ENCODE results near the gene DHRS13. TPM values are rescaled to one million over a fixed set of nuclear protein-coding genes. Genes with fewer than 3 reads are reported as not detected.
"Not testable (repeated sequence)": the region's sequence is repeated elsewhere in the genome, so short reads cannot be mapped to it uniquely, and the experiment has no call there.

Gene DHRS13
- total RNA-seq, 1 experiment from 2014 or later, result 28.5 TPM

- no peak overlapping the region for H3K4me3 Mint-ChIP-seq
- H3K4me1 Mint-ChIP-seq, result peaks cover 6% of the 10 kb centered on the region; the same call in 1 of the 2 replicates
- TF ChIP-seq TEAD1 (CRISPR knock-in tag; IDR thresholded peaks at IDR 0.05), result peak; percentile 98
- TF ChIP-seq CTCF (IDR thresholded peaks at IDR 0.05), result peak; percentile 31; the same call in 1 of the 2 replicates
- TF ChIP-seq, protein P1, sequence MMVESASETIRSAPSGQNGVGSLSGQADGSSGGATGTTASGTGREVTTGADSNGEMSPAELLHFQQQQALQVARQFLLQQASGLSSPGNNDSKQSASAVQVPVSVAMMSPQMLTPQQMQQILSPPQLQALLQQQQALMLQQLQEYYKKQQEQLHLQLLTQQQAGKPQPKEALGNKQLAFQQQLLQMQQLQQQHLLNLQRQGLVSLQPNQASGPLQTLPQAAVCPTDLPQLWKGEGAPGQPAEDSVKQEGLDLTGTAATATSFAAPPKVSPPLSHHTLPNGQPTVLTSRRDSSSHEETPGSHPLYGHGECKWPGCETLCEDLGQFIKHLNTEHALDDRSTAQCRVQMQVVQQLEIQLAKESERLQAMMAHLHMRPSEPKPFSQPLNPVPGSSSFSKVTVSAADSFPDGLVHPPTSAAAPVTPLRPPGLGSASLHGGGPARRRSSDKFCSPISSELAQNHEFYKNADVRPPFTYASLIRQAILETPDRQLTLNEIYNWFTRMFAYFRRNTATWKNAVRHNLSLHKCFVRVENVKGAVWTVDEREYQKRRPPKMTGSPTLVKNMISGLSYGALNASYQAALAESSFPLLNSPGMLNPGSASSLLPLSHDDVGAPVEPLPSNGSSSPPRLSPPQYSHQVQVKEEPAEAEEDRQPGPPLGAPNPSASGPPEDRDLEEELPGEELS (CRISPR knock-in tag; IDR thresholded peaks at IDR 0.05), result no peak
- TF ChIP-seq TEAD4 (CRISPR knock-in tag; IDR thresholded peaks at IDR 0.05), result peak; percentile 91
- no peak for TF ChIP-seq FOXP1 (CRISPR knock-in tag; IDR thresholded peaks at IDR 0.05; ENCODE audit: borderline replicate concordance)
- no peak for TF ChIP-seq ZNF138 (CRISPR knock-in tag; conservative IDR thresholded peaks at IDR 0.05)
- TF ChIP-seq, protein P2, sequence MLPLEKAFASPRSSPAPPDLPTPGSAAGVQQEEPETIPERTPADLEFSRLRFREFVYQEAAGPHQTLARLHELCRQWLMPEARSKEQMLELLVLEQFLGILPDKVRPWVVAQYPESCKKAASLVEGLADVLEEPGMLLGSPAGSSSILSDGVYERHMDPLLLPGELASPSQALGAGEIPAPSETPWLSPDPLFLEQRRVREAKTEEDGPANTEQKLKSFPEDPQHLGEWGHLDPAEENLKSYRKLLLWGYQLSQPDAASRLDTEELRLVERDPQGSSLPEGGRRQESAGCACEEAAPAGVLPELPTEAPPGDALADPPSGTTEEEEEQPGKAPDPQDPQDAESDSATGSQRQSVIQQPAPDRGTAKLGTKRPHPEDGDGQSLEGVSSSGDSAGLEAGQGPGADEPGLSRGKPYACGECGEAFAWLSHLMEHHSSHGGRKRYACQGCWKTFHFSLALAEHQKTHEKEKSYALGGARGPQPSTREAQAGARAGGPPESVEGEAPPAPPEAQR (CRISPR knock-in tag; IDR thresholded peaks at IDR 0.05), result no peak
- CTCF ChIA-PET, result interaction anchor here (0.6 to 2.0 kb wide), 36 partner anchors 10 to 308 kb away, joined by 3 to 49 read pairs (median 5); partner anchors contain the start of genes DHRS13, FAM222B, FLOT2 and PIGS
- POLR2A ChIA-PET, result interaction anchor here (1.0 to 1.6 kb wide), 3 partner anchors 136 to 154 kb away, joined by 3 to 10 read pairs (median 3); no protein-coding TSS in a partner anchor
- peaks cover 4% of the 10 kb centered on the region for H3K9me3 Mint-ChIP-seq
- DNase-seq (ENCODE audit: low spot score), result peak; percentile 80
- peak overlapping the region; percentile 18; the same call in 1 of the 2 replicates for H3K27ac Mint-ChIP-seq
- peak; percentile 98 for ATAC-seq
- H3K27me3 Mint-ChIP-seq (ENCODE audit: low read depth), result peaks cover 7% of the 10 kb centered on the region
- peaks cover 36% of the 10 kb centered on the region for H3K36me3 Mint-ChIP-seq
Observed at GRCh38 chr17:28878981-28879380, 23.9 kb downstream of the DHRS13 start.

DNA sequence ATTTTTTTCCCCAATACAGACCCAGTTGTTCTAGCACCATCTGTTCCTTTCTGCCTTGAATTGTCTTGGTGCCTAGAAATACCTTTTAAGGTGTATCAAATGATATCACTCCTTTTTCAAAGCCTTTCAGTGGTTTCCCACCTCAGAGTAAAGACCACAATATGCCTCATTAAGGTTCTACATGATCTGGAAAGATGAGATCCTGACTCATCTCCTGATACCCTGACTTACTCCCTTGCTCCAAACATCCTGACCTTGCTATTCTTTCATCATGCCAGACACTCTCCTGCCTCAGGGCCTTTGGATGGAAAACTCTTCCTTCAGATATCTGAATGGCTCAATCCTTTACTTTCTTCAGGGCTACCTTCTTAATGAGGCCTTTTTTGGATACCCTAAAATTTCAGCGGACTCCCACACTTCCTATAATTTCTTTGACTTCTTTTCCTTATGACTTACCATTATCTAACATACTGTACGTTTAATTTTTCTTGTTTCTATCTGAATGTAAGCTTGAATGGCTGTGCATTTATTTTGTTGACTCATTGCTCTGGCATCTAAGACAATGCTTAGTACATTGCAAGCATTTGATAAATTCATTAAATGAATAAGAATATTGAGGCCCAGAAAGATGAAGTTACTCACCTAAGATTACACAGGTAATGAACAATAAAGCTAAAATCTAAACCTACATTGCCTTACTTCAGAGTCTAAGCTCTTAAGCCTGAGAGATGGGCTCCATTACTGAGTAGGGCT lies 24.5 kb downstream of the DHRS13 start:
- Mint-ChIP-seq H3K4me1 (peaks cover 6% of the 10 kb centered on the region; the same call in 1 of the 2 replicates), H3K27me3 (ENCODE audit: low read depth) (peaks cover 9% of the 10 kb centered on the region), H3K4me3 (no peak overlapping the region), H3K27ac (no peak overlapping the region), H3K9me3 (peaks cover 4% of the 10 kb centered on the region), H3K36me3 (peaks cover 35% of the 10 kb centered on the region)
- TF ChIP-seq, protein P3, sequence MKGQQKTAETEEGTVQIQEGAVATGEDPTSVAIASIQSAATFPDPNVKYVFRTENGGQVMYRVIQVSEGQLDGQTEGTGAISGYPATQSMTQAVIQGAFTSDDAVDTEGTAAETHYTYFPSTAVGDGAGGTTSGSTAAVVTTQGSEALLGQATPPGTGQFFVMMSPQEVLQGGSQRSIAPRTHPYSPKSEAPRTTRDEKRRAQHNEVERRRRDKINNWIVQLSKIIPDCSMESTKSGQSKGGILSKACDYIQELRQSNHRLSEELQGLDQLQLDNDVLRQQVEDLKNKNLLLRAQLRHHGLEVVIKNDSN (CRISPR knock-in tag; IDR thresholded peaks at IDR 0.05), result no peak
- TF ChIP-seq TEAD1 (CRISPR knock-in tag; IDR thresholded peaks at IDR 0.05), result no peak
- no peak for TF ChIP-seq ZNF317 (CRISPR knock-in tag; IDR thresholded peaks at IDR 0.05; ENCODE audit: borderline replicate concordance, low read depth)
- TF ChIP-seq ZNF121 (CRISPR knock-in tag; IDR thresholded peaks at IDR 0.05), result no peak
- ATAC-seq (no peak), DNase-seq (ENCODE audit: low spot score) (no peak)
- ChIA-PET POLR2A (interaction anchor here (1.0 to 1.6 kb wide), 3 partner anchors 135 to 153 kb away, joined by 3 to 10 read pairs (median 3); no protein-coding TSS in a partner anchor), CTCF (interaction anchor here (0.9 to 2.0 kb wide), 22 partner anchors 11 to 167 kb away, joined by 3 to 49 read pairs (median 6); partner anchors contain the start of genes DHRS13, FAM222B, FLOT2 and TLCD1)

GRCh38 chr17:28877150-28877711 lies 25.6 kb downstream of the DHRS13 start:
- H3K4me1 Mint-ChIP-seq; DNase-seq (ENCODE audit: low spot score); H3K9me3 Mint-ChIP-seq; H3K27ac Mint-ChIP-seq; POLR2A ChIA-PET; ATAC-seq; H3K4me3 Mint-ChIP-seq: not testable (repeated sequence)
- CTCF ChIA-PET, result interaction anchor here (0.7 to 1.9 kb wide), 3 partner anchors 85 to 150 kb away, joined by 3 to 6 read pairs (median 4); no protein-coding TSS in a partner anchor
- Mint-ChIP-seq H3K36me3 (peaks cover 25% of the 10 kb centered on the region), H3K27me3 (ENCODE audit: low read depth) (peaks cover 12% of the 10 kb centered on the region)
